Activated CD8-positive, alpha-beta T cell treated with anti-CD3 and anti-CD28 coated beads for 36 hours (primary cell): ENCODE data around the gene KDELR3. TPM values are rescaled to one million over a fixed set of nuclear protein-coding genes. Genes with fewer than 3 reads are reported as not detected.

Experiments used
- ATAC-seq: fragments of 200-7000 bp; cut with Tn5 transposase; one replicate; pipeline ENCODE4 v1.10.0; 2021; ENCODE audit warnings: mild to moderate bottlenecking, moderate library complexity
- CTCF ChIA-PET: fragments of 350-600 bp; sonication (Branson Sonifier 250); formaldehyde crosslinking; loops from one replicate; lab custom pipeline; 2021; ENCODE audit warnings: antibody characterized with exemption; lab: Charles Lee
- POLR2A ChIA-PET: fragments of 350-600 bp; sonication (Branson Sonifier 250); formaldehyde crosslinking; loops from one replicate; lab custom pipeline; 2021; ENCODE audit warnings: antibody characterized with exemption; lab: Charles Lee
- DNase-seq: peaks from one replicate; pipeline ENCODE4 v3.0.0-alpha.2; 2020
- H3K27ac Mint-ChIP-seq: one replicate; pipeline ENCODE4 v1.8.0; 2021; ENCODE audit warnings: mild to moderate bottlenecking, mixed read lengths
- H3K27me3 Mint-ChIP-seq: one replicate; pipeline ENCODE4 v1.8.0; 2021; ENCODE audit warnings: mixed read lengths
- H3K36me3 Mint-ChIP-seq: one replicate; pipeline ENCODE4 v1.8.0; 2021; ENCODE audit warnings: low read depth, mixed read lengths
- H3K4me1 Mint-ChIP-seq: one replicate; pipeline ENCODE4 v1.8.0; 2021; ENCODE audit warnings: low read depth, mixed read lengths
- H3K4me3 Mint-ChIP-seq: one replicate; pipeline ENCODE4 v1.8.0; 2021; ENCODE audit warnings: mild to moderate bottlenecking, moderate library complexity, mixed read lengths
- H3K9me3 Mint-ChIP-seq: one replicate; pipeline ENCODE4 v1.8.0; 2021; ENCODE audit warnings: mixed read lengths
- CTCF ChIP-seq: fragments of 200-600 bp; IDR thresholded peaks from one replicate; pipeline ENCODE4 v1.8.0; 2022; ENCODE audit warnings: antibody characterized with exemption, mild to moderate bottlenecking
- intact Hi-C: fragments of 100-400 bp; cut with micrococcal nuclease; formaldehyde crosslinking; loops from one replicate; pipeline ENCODE4 v1.10.0; 2022
- total RNA-seq, 2 experiments: library from RNA; stranded (reverse); gene quantifications; one replicate each; pipeline ENCODE4 v1.2.3, GENCODE V29; 2021

The KDELR3 gene
- total RNA-seq, 2 experiments from 2014 or later, result 1.7 to 2.1 TPM

GRCh38 chr22:38484244-38484643 lies 16.3 kb downstream of the KDELR3 start:
- TF ChIP-seq CTCF, result no peak
- Mint-ChIP-seq H3K4me1 (peaks cover 44% of the 10 kb centered on the region), H3K27ac (peak overlapping the region; percentile 59), H3K4me3 (no peak overlapping the region), H3K36me3 (peaks cover 70% of the 10 kb centered on the region), H3K9me3 (no peaks in the 10 kb centered on the region), H3K27me3 (no peaks in the 10 kb centered on the region)
- DNase-seq (no peak), ATAC-seq (no peak)
- intact Hi-C loops, result no loop called here
- ChIA-PET CTCF (no interaction called here), POLR2A (interaction anchor here (0.6 to 4.7 kb wide), 6 partner anchors 11 to 490 kb away, joined by 3 to 22 read pairs (median 4); no protein-coding TSS in a partner anchor)

- DNase-seq, result no peak
- peak; percentile 32 for ATAC-seq
- intact Hi-C loops, result no loop called here
- Mint-ChIP-seq H3K4me3 (no peak overlapping the region), H3K36me3 (peaks cover 85% of the 10 kb centered on the region), H3K27me3 (no peaks in the 10 kb centered on the region), H3K4me1 (peaks cover 59% of the 10 kb centered on the region), H3K27ac (no peak overlapping the region), H3K9me3 (no peaks in the 10 kb centered on the region)
- TF ChIP-seq CTCF, result no peak
- ChIA-PET CTCF (interaction anchor here (0.8 to 0.9 kb wide), 2 partner anchors 10 to 86 kb away, joined by 3 read pairs; no protein-coding TSS in a partner anchor), POLR2A (interaction anchor here (0.9 to 7.4 kb wide), 3 partner anchors 11 to 77 kb away, joined by 3 to 43 read pairs (median 3); no protein-coding TSS in a partner anchor)
Observed at GRCh38 chr22:38485783-38486182, 17.9 kb downstream of the KDELR3 start.

GRCh38 chr22:38487946-38488345 lies 20.1 kb downstream of the KDELR3 start:
- Mint-ChIP-seq H3K27ac (peak overlapping the region; percentile 80), H3K4me3 (no peak overlapping the region), H3K36me3 (peaks cover 85% of the 10 kb centered on the region), H3K4me1 (peaks cover 70% of the 10 kb centered on the region), H3K9me3 (no peaks in the 10 kb centered on the region), H3K27me3 (no peaks in the 10 kb centered on the region)
- ChIA-PET CTCF (interaction anchor here (0.9 to 1.0 kb wide), 2 partner anchors 83 to 84 kb away, joined by 3 read pairs; no protein-coding TSS in a partner anchor), POLR2A (interaction anchor here (0.8 to 7.4 kb wide), 4 partner anchors 10 to 618 kb away, joined by 3 to 43 read pairs (median 4); no protein-coding TSS in a partner anchor)
- TF ChIP-seq CTCF, result no peak
- ATAC-seq (peak; percentile 31), DNase-seq (no peak)
- intact Hi-C loops, result no loop called here

GRCh38 chr22:38489142-38489541 lies 21.2 kb downstream of the KDELR3 start:
- Mint-ChIP-seq H3K27me3 (no peaks in the 10 kb centered on the region), H3K4me3 (no peak overlapping the region), H3K36me3 (peaks cover 85% of the 10 kb centered on the region), H3K27ac (peak overlapping the region; percentile 30), H3K4me1 (peaks cover 67% of the 10 kb centered on the region), H3K9me3 (no peaks in the 10 kb centered on the region)
- CTCF ChIA-PET, result interaction anchor here (0.9 kb wide), 1 partner anchor 83 kb away, joined by 3 read pairs; no protein-coding TSS in a partner anchor
- ATAC-seq, result no peak
- intact Hi-C loops, result no loop called here
- DNase-seq, result no peak
- POLR2A ChIA-PET, result interaction anchor here (1.0 to 7.4 kb wide), 5 partner anchors 9 to 619 kb away, joined by 3 to 43 read pairs (median 4); no protein-coding TSS in a partner anchor
- no peak for TF ChIP-seq CTCF

- ChIA-PET CTCF (no interaction called here), POLR2A (interaction anchor here (0.6 to 7.4 kb wide), 8 partner anchors 9 to 315 kb away, joined by 3 to 43 read pairs (median 6); partner anchors contain the start of gene KDELR3)
- ATAC-seq (no peak), DNase-seq (no peak)
- peak overlapping the region; percentile 89 for H3K27ac Mint-ChIP-seq
- H3K9me3 Mint-ChIP-seq, result no peaks in the 10 kb centered on the region
- TF ChIP-seq CTCF, result no peak
- intact Hi-C loops, result no loop called here
- peaks cover 68% of the 10 kb centered on the region for H3K4me1 Mint-ChIP-seq
- H3K36me3 Mint-ChIP-seq, result peaks cover 85% of the 10 kb centered on the region
- no peak overlapping the region for H3K4me3 Mint-ChIP-seq
- no peaks in the 10 kb centered on the region for H3K27me3 Mint-ChIP-seq
Observed at GRCh38 chr22:38489561-38490145, 21.8 kb downstream of the KDELR3 start.
